GM19372 (cell line): ENCODE results near the gene DLG1.
"Not testable (repeated sequence)": the region's sequence is repeated elsewhere in the genome, so short reads cannot be mapped to it uniquely, and the experiment has no call there.

ENCODE experiments used
- ATAC-seq: cut with Tn5 transposase; IDR thresholded peaks from one replicate; pipeline ENCODE4 v1.9.1; 2021; ENCODE audit warnings: mild to moderate bottlenecking, low read depth, moderate library complexity; ENCODE audit not compliant: unreplicated experiment

The DLG1 gene

GRCh38 chr3:197218210-197218609, 80.2 kb downstream of the DLG1 start:
- no peak for ATAC-seq

GRCh38 chr3:197216914-197217313, 81.5 kb downstream of the DLG1 start:
- no peak for ATAC-seq

GRCh38 chr3:197216169-197216860, 82.1 kb downstream of the DLG1 start:
- no peak for ATAC-seq

GRCh38 chr3:197212290-197212689, 86.1 kb downstream of the DLG1 start:
- ATAC-seq, result no peak

DNA sequence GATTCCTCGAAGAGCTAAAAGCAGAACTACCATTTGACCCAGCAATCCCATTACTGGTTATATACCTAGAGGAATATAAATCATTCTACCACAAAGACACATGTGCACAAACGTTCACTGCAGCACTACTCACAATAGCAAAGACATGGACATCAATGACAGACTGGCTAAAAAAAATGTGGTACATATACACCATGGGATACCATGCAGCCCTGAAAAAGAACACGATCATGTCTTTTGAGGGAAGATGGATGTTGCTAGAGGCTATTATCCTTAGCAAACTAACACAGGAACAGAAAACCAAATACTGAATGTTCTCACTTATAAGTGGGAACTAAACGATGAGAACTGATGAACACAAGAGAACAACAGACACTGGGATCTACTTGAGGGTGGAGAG, 86.7 kb downstream of the DLG1 start:
- ATAC-seq, result not testable (repeated sequence)

DNA sequence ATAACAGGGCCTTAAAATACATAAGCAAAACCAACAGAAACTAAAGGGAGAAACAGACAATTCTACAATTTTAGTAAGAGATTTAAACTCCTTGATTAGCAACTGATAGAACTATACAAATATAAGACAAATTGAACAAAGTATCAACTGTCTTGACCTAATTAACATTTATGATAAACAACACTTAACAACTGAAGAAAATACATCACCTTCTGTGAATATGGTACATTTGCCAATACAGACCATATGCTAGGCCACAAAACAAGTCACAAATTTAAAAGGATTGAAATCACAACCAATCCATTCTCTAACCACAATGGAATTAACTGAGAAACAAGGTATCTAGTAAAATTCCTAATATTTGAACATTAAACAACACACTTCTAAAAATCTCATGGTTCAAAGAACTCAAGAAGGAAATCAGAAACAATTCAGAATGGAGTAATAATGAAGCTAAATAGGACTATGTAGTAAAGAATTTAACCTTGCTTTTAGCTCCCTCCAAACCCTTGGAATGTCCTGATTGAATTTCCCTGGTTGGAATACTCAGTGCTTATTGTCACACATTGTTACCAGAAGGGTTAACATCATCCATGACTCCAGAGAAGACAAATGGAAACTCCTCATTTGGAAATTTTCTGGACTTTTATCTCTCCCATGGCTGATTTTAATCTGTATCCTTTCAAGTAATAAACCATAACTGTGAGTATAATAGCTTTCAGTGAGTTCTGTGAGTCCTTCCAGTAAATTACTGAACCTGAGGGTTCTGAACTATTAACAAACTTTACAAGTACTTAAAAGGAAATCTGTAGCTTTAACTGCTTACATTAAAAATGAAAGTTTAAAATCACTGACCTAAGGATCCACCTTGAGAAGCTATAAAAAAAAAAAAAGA, 88.8 kb downstream of the DLG1 start:
- ATAC-seq, result no peak

DNA sequence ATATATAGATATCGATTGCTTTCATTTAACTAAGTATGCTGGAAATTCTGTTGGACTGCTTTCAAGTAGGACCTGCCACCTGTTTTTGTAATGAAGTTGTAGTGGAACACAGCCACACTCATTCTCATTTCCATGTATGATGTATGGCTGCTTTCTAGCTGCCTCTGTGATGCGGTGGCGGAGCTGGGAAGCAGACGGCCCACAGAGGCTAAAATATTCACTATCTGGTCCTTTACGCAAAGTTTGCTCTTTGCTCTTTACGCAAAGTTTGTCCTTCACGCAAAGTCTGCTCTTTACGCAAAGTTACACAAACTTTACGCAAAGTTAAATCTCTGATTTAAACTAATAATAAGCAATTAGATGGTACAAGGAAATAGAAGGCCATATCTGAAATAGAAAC, 91.5 kb downstream of the DLG1 start:
- ATAC-seq, result no peak

DNA sequence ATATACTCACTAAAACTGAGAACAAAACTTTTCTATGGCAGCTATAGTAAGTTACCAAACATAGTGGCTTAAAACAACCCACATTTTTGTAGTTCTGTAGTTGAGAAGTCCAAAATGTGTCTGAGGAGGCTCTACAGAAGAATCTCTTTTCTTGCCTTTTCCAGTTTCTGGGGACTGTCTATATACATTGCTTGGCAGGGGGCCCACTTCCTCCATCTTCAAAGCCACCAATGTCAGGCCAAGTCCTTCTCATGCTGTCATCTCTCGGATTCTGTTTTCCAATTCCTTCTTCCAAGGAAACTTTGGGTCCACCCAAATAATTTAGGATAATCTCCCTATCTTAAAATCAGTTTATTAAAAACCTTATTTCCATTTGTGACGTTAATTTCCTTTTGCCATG, 92.7 kb downstream of the DLG1 start:
- no peak for ATAC-seq

DNA sequence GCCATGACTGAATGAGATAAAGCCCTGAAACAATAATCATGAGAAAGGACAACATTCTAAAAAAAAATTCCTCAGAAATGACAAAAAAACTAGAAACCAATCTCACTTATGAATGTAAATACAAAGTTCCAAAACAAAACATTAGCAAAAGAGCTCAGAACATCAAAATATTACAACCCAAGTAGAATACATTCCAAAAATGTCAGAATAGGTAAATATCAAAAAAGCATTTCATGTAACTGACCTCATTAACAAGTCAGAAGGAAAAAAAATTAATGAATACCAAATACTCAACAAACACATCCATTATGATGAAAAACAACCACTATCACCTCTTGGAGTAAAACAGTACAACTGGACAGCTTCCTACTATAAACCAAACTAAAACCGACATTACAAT, 93.1 kb downstream of the DLG1 start:
- ATAC-seq, result no peak

- ATAC-seq, result no peak
These were observed 93.7 kb downstream of the DLG1 start for GRCh38 chr3:197204736-197205135.

DNA sequence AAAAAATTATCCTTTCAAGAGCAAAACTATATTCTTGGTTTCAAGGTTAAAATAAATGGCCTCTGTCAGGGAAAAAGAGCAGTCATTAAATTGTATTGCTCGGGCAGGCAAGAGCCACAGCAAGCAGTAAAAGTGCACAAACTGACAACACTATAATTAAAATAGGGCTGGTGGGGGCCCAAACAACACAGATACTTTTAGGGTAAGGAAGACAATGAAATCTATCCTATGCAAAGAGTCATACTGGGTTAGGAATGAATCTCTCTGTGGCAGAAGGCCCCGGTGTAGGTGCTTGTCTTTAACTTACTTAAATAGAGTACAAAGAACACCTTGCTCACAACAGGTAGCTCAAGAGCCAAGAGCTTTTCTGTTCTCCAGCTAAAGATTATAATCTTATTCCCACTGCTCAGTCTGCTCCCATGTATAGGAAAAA, 94.7 kb downstream of the DLG1 start:
- ATAC-seq, result no peak

GRCh38 chr3:197202694-197203093, 95.7 kb downstream of the DLG1 start:
- ATAC-seq, result no peak

- no peak for ATAC-seq
These were observed 96.5 kb downstream of the DLG1 start for GRCh38 chr3:197201791-197202452.

- ATAC-seq, result not testable (repeated sequence)
These were observed 97.6 kb downstream of the DLG1 start for GRCh38 chr3:197200856-197201255.

GRCh38 chr3:197197334-197197733, 101.1 kb downstream of the DLG1 start:
- no peak for ATAC-seq

DNA sequence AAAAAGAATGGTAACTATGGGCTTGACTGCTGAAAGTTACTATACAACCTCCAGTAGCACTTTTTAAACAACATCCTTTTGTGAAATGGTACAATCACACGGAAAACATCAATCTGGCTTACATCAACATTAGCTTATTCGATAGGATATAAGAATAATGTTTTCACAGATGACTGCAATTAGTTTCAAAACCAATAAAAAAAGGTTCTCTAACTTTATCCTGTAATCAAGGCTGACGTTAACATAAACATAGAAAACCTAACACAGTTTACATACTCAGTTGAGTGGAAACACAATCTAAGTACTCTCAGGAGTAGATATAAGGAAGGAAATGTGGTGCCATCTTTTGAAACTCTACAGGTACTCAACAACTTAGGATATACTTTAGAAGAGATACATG, 102.2 kb downstream of the DLG1 start:
- no peak for ATAC-seq

GRCh38 chr3:197195326-197195725, 103.1 kb downstream of the DLG1 start:
- ATAC-seq, result no peak

- not testable (repeated sequence) for ATAC-seq
These were observed 104.7 kb downstream of the DLG1 start for GRCh38 chr3:197193759-197194158.

GRCh38 chr3:197191897-197192296, 106.5 kb downstream of the DLG1 start:
- ATAC-seq, result no peak

- no peak for ATAC-seq
These were observed 108.8 kb downstream of the DLG1 start for GRCh38 chr3:197189623-197190022.

GRCh38 chr3:197188963-197189362, 109.4 kb downstream of the DLG1 start:
- no peak for ATAC-seq
